ENCODE measurements around the gene WWOX. TPM values are rescaled to one million over a fixed set of nuclear protein-coding genes. Genes with fewer than 3 reads are reported as not detected.

The WWOX gene
- total and polyA plus RNA-seq, 2 of the 4 experiments (the other 2 are of a cell fraction), result 2.7 to 5.4 TPM

DNA sequence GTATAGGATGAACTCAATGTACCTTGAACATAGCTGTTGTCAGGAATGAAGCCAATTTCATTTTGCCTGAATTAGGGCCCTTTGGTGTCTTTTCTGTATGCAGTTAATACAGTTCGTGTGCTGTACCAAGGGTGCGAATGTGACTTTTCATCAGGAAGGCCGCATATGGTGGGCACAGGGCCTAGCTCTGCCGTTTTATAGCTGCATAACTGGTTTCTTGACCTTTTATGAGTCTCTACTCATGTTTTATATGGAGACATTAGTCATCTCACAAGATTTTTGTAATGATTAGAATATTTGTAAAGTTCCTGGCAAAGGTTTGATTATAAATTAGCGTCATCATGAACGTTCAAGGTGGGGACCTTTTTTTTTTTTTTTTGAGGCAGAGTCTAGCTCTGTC, 989.5 kb downstream of the WWOX start:
- no peak for TF ChIP-seq CEBPB (IDR thresholded peaks at IDR 0.05; ENCODE audit: low read depth, low read length)
- no peak for TF ChIP-seq MXI1 (IDR thresholded peaks at IDR 0.05; ENCODE audit: borderline replicate concordance, low read depth, low read length)
- TF ChIP-seq, protein P1, sequence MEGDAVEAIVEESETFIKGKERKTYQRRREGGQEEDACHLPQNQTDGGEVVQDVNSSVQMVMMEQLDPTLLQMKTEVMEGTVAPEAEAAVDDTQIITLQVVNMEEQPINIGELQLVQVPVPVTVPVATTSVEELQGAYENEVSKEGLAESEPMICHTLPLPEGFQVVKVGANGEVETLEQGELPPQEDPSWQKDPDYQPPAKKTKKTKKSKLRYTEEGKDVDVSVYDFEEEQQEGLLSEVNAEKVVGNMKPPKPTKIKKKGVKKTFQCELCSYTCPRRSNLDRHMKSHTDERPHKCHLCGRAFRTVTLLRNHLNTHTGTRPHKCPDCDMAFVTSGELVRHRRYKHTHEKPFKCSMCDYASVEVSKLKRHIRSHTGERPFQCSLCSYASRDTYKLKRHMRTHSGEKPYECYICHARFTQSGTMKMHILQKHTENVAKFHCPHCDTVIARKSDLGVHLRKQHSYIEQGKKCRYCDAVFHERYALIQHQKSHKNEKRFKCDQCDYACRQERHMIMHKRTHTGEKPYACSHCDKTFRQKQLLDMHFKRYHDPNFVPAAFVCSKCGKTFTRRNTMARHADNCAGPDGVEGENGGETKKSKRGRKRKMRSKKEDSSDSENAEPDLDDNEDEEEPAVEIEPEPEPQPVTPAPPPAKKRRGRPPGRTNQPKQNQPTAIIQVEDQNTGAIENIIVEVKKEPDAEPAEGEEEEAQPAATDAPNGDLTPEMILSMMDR (conservative IDR thresholded peaks at IDR 0.05; ENCODE audit: low read depth, low read length), result no peak
- TF ChIP-seq RCOR1 (IDR thresholded peaks at IDR 0.05; ENCODE audit: insufficient replicate concordance, low read length), result no peak
- no peak for TF ChIP-seq CHD1 (IDR thresholded peaks at IDR 0.05; ENCODE audit: low read depth, low read length)
- no peak for TF ChIP-seq FOS (IDR thresholded peaks at IDR 0.05; ENCODE audit: low read depth, low read length)
- no peak for TF ChIP-seq SMC3 (IDR thresholded peaks at IDR 0.05; ENCODE audit: low read depth, low read length)
- TF ChIP-seq MAFK (IDR thresholded peaks at IDR 0.05; ENCODE audit: low read depth, low read length), result no peak
- no peak for TF ChIP-seq MAZ (IDR thresholded peaks at IDR 0.05; ENCODE audit: borderline replicate concordance, low read depth, low read length)
- H2AFZ ChIP-seq (replicated peaks; ENCODE audit: low read length, poor library complexity), result no peak overlapping the region
- H2BK15ac ChIP-seq (ENCODE audit: low read depth, low read length), result no peak overlapping the region
- POLR2A ChIA-PET (ENCODE audit: unreplicated experiment), result no interaction called here
- no peaks in the 10 kb centered on the region for H4K20me1 ChIP-seq (ENCODE audit: insufficient read depth, low read length)
- H4K8ac ChIP-seq (ENCODE audit: low read depth in 2 of 2, low read length in 2 of 2), result no peak overlapping the region
- no peak overlapping the region for H2AK5ac ChIP-seq (ENCODE audit: low read depth, low read length)
- H3K4ac ChIP-seq (ENCODE audit: low read depth, low read length), result no peak overlapping the region
- H4K91ac ChIP-seq (ENCODE audit: insufficient read depth, low read depth, low read length), result no peak overlapping the region
- no peak overlapping the region for H2AK9ac ChIP-seq (replicated peaks; ENCODE audit: low read depth, low read length, poor library complexity)
- no peaks in the 10 kb centered on the region for H3K9me1 ChIP-seq (ENCODE audit: insufficient read depth, low read length)
- no peak overlapping the region for H3K4me3 ChIP-seq (ENCODE audit: insufficient read depth, low read depth, low read length)
- H3K27ac ChIP-seq (ENCODE audit: insufficient read depth, low read length), result no peak overlapping the region
- no peak overlapping the region for H3K18ac ChIP-seq (ENCODE audit: low read depth, low read length)
- no peak overlapping the region for H2BK120ac ChIP-seq (ENCODE audit: low read depth, low read length)
- dilution Hi-C loops (cut with HindIII; ENCODE audit: low sequenced_read_pairs, unreplicated experiment) (no loop called here), intact Hi-C loops (cut with micrococcal nuclease) (no loop called here), in situ Hi-C loops (cut with MboI; ENCODE audit: low sequenced_read_pairs) (no loop called here)
- H3K23ac ChIP-seq (ENCODE audit: low read depth, low read length), result no peak overlapping the region
- peaks cover 23% of the 10 kb centered on the region for H3K9me3 ChIP-seq (ENCODE audit: control insufficient read depth, insufficient read depth, low read length)
- no CpG with 5 or more reads among the region's 6 CpGs for WGBS, 2 experiments (ENCODE audit: extremely low coverage in 2 of 2, insufficient read length in 1 of 2)
- ATAC-seq (ENCODE audit: low read depth) (no peak), DNase-seq (no peak)
- no peak overlapping the region for H3K56ac ChIP-seq (ENCODE audit: extremely low read depth, insufficient read depth, low read length)
- H4K5ac ChIP-seq (ENCODE audit: low read depth, low read length), result no peak overlapping the region
- no peak overlapping the region for H3K4me2 ChIP-seq (ENCODE audit: low read depth, low read length)
- no peaks in the 10 kb centered on the region for H3K27me3 ChIP-seq (ENCODE audit: control insufficient read depth, insufficient read depth, low read length)
- no peak overlapping the region for H3K14ac ChIP-seq (replicated peaks; ENCODE audit: low read depth, low read length)
- CTCF ChIA-PET, result interaction anchor here (0.7 kb wide), 1 partner anchor 1294 kb away, joined by 3 read pairs; no protein-coding TSS in a partner anchor
- H3K79me1 ChIP-seq (ENCODE audit: low read depth in 1 of 2, low read length in 2 of 2), result no peaks in the 10 kb centered on the region
- no peak overlapping the region for H3K9ac ChIP-seq (ENCODE audit: low read depth, low read length)
- H2BK20ac ChIP-seq (ENCODE audit: low read depth, low read length), result no peak overlapping the region
- H3K4me1 ChIP-seq (ENCODE audit: control insufficient read depth, insufficient read depth, low read length), result no peaks in the 10 kb centered on the region
- H3K36me3 ChIP-seq (ENCODE audit: control insufficient read depth, insufficient read depth, low read length), result no peaks in the 10 kb centered on the region
- BruUV-seq (replicated peaks), result no TSS peak
- H2BK5ac ChIP-seq (ENCODE audit: low read depth, low read length, poor library complexity, severe bottlenecking), result no peak overlapping the region
